GM21825 (cell line): ENCODE measurements around the gene OR51S1.
"Not testable (repeated sequence)": the region's sequence is repeated elsewhere in the genome, so short reads cannot be mapped to it uniquely, and the experiment has no call there.

Experiments used
- ATAC-seq: cut with Tn5 transposase; IDR thresholded peaks from one replicate; pipeline ENCODE4 v1.9.1; 2021; ENCODE audit warnings: mild to moderate bottlenecking, moderate library complexity; ENCODE audit not compliant: unreplicated experiment

The OR51S1 gene

DNA sequence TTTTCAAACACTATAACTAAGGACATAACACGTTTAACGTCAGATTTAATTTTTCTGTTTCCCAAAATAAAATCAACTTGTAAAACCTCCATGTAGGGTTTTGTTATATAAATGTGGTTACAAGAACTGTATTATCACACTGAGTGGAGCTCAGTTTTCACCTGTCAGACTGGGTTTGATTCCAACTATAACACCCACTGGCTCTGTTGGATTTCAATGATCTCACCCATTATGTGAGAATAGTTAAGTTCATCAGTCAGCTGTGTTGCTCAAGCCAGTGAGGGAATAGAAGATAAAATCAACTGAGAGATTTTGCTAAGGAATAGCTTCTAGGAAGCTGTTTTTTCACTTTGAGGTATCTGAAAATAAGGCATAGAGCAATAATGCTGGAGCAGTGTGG lies 39.8 kb downstream of the OR51S1 start:
- no peak for ATAC-seq

DNA sequence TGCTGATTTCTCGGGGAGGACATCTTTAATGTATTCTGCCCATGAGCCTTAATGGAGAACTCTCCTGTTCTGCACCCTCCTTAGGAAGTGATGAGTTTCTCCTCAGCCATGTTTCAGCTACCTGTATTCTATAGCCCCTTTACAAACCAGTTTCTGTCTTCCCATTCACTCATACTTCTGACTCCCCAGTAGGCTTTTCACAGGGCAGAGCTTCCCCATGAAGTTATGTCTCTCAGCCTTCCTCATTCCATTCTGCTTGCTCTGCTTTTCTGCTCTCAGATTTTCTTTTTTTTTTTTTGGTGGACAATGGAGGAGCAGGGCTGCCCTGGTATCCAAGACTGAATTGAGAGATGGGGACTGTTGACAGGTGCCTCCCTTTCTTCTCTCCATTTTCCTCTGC lies 40.5 kb downstream of the OR51S1 start:
- no peak for ATAC-seq

- ATAC-seq, result no peak
These were observed 44.7 kb downstream of the OR51S1 start, which contains the start of gene OR52R1 for GRCh38 chr11:4804280-4804679. Gene OR52R1 (minus strand): TSS chr11:4804380. CDS start chr11:4804380, 0 bp downstream.

- ATAC-seq, result not testable (repeated sequence)
These were observed 47.7 kb downstream of the OR51S1 start for GRCh38 chr11:4801316-4801715.

GRCh38 chr11:4798427-4799183 lies 50.4 kb downstream of the OR51S1 start:
- ATAC-seq, result no peak
